Trophoblast cell (in vitro differentiated cells and primary cell): Measurements from ENCODE around the gene CTH. TPM values are rescaled to one million over a fixed set of nuclear protein-coding genes. Genes with fewer than 3 reads are reported as not detected.
"Not testable (repeated sequence)": the region's sequence is repeated elsewhere in the genome, so short reads cannot be mapped to it uniquely, and the experiment has no call there.

Experiments
- DNase-seq, 2 donors: peaks; one replicate each; pipeline ENCODE4 v3.0.0-alpha.2; 2016
- H2AFZ ChIP-seq: 2 replicates; pipeline ENCODE4 v1.6.1; 2013; ENCODE audit warnings: low read length, moderate library complexity, mild to moderate bottlenecking; ENCODE audit not compliant: insufficient read depth, poor library complexity
- H2AK5ac ChIP-seq: 2 replicates; pipeline ENCODE4 v1.6.1; 2013; ENCODE audit warnings: mild to moderate bottlenecking, low read length
- H2BK120ac ChIP-seq: 2 replicates; pipeline ENCODE4 v1.6.1; 2013; ENCODE audit warnings: low read length, mild to moderate bottlenecking, moderate library complexity; ENCODE audit not compliant: insufficient read depth, poor library complexity
- H2BK12ac ChIP-seq: 2 replicates; pipeline ENCODE4 v1.6.1; 2013; ENCODE audit warnings: mild to moderate bottlenecking, low read length, moderate library complexity
- H2BK5ac ChIP-seq: 2 replicates; pipeline ENCODE4 v1.6.1; 2013; ENCODE audit warnings: low read length, low read depth, moderate library complexity, mild to moderate bottlenecking; ENCODE audit not compliant: poor library complexity
- H3K14ac ChIP-seq: 2 replicates; pipeline ENCODE4 v1.6.1; 2013; ENCODE audit warnings: mild to moderate bottlenecking, low read length
- H3K18ac ChIP-seq: 2 replicates; pipeline ENCODE4 v1.6.1; 2013; ENCODE audit warnings: mild to moderate bottlenecking, low read length
- H3K23ac ChIP-seq: 2 replicates; pipeline ENCODE4 v1.6.1; 2013; ENCODE audit warnings: low read length
- H3K27ac ChIP-seq: 2 replicates; pipeline ENCODE4 v1.5.1; 2013; ENCODE audit warnings: low read depth, mild to moderate bottlenecking, inconsistent platforms, low read length, moderate library complexity
- H3K27me3 ChIP-seq: 2 replicates; pipeline ENCODE4 v1.6.1; 2013; ENCODE audit warnings: inconsistent platforms, mild to moderate bottlenecking, low read length, moderate library complexity; ENCODE audit not compliant: insufficient read depth
- H3K36me3 ChIP-seq, 2 experiments: 1 replicate in 1 of 2; 2 replicates in 1 of 2; pipeline ENCODE4 v1.6.1; 2013; ENCODE audit warnings: low read length in 2 of 2, mild to moderate bottlenecking in 2 of 2, moderate library complexity in 1 of 2; ENCODE audit not compliant: insufficient read depth in 2 of 2, control insufficient read depth in 1 of 2
- H3K4ac ChIP-seq: 2 replicates; pipeline ENCODE4 v1.6.1; 2013; ENCODE audit warnings: low read depth, mild to moderate bottlenecking, low read length, moderate library complexity
- H3K4me1 ChIP-seq, 2 experiments: 1 replicate in 1 of 2; 2 replicates in 1 of 2; pipeline ENCODE4 v1.6.1; 2013; ENCODE audit warnings: low read length in 2 of 2, mild to moderate bottlenecking in 2 of 2, moderate library complexity in 1 of 2; ENCODE audit not compliant: insufficient read depth in 2 of 2, control insufficient read depth in 1 of 2
- H3K4me2 ChIP-seq: 2 replicates; pipeline ENCODE4 v1.6.1; 2013; ENCODE audit warnings: inconsistent platforms, mild to moderate bottlenecking, low read length, moderate library complexity
- H3K4me3 ChIP-seq: 2 replicates; pipeline ENCODE4 v1.5.1; 2013; ENCODE audit warnings: mild to moderate bottlenecking, low read depth, low read length, inconsistent platforms
- H3K79me1 ChIP-seq: one replicate; pipeline ENCODE4 v1.6.1; 2013; ENCODE audit warnings: low read length
- H3K79me2 ChIP-seq: 2 replicates; pipeline ENCODE4 v1.6.1; 2013; ENCODE audit warnings: low read length, mild to moderate bottlenecking; ENCODE audit not compliant: control insufficient read depth, insufficient read depth, poor library complexity
- H3K9ac ChIP-seq: 2 replicates; pipeline ENCODE4 v1.6.1; 2013; ENCODE audit warnings: mild to moderate bottlenecking, low read length
- H3K9me3 ChIP-seq: 2 replicates; pipeline ENCODE4 v1.6.1; 2013; ENCODE audit warnings: low read depth, mild to moderate bottlenecking, control low read depth, inconsistent platforms, low read length; ENCODE audit not compliant: insufficient read depth
- H4K12ac ChIP-seq: 2 replicates; pipeline ENCODE4 v1.6.1; 2013; ENCODE audit warnings: low read depth, mild to moderate bottlenecking, low read length, moderate library complexity
- H4K8ac ChIP-seq: 2 replicates; pipeline ENCODE4 v1.6.1; 2013; ENCODE audit warnings: low read depth, mild to moderate bottlenecking, low read length, moderate library complexity
- H4K91ac ChIP-seq: one replicate; pipeline ENCODE4 v1.6.1; 2013; ENCODE audit warnings: low read depth, mild to moderate bottlenecking, low read length, moderate library complexity
- WGBS: extraction: QIAGEN DNeasy Blood & Tissue Kit; methylation state at CpG from one replicate; pipeline ENCODE4 v1.1.7; 2013; ENCODE audit warnings: missing lambda C conversion rate; ENCODE audit not compliant: insufficient read length, insufficient coverage; ENCODE audit errors: extremely low coverage; 5-methylcytosine and 5-hydroxymethylcytosine counted together
- polyA plus RNA-seq: library from polyadenylated mRNA; stranded (reverse); fragments of 200-250 nt; gene quantifications from 2 replicates; pipeline ENCODE4 v1.2.3, GENCODE V29; 2013

CTH gene
- 10.7 TPM in 2 replicates for polyA plus RNA-seq

- H3K4me3 ChIP-seq = peak within 1 kb of the TSS; percentile 81
- H2BK12ac ChIP-seq = no peak within 1 kb of the TSS
- H2AK5ac ChIP-seq = no peak within 1 kb of the TSS
- no peaks in the 10 kb centered on the region for H3K27me3 ChIP-seq
- no peaks in the 10 kb centered on the region for H3K4me1 ChIP-seq
- H3K79me2 ChIP-seq = peaks cover 3% of the 10 kb centered on the region
- peak within 1 kb of the TSS; percentile 31 for H3K27ac ChIP-seq
- H3K4me2 ChIP-seq = peak within 1 kb of the TSS; percentile 94
- DNase-seq = peak; percentile 98 to 99
- H3K4ac ChIP-seq = no peak within 1 kb of the TSS
- peak within 1 kb of the TSS; percentile 1 for H2BK5ac ChIP-seq
- no peaks in the 10 kb centered on the region for H3K9me3 ChIP-seq
- peak within 1 kb of the TSS; percentile 99 for H2AFZ ChIP-seq
- H3K9ac ChIP-seq = peak within 1 kb of the TSS; percentile 65
- peak within 1 kb of the TSS; percentile 89 for H3K18ac ChIP-seq
- peak within 1 kb of the TSS; percentile 81 for H3K14ac ChIP-seq
- H3K36me3 ChIP-seq = no peaks in the 10 kb centered on the region
- H2BK120ac ChIP-seq = peak within 1 kb of the TSS; percentile 78
- no CpG with 5 or more reads among the region's 48 CpGs for WGBS
- peak within 1 kb of the TSS; percentile 86 for H4K8ac ChIP-seq
- peaks cover 7% of the 10 kb centered on the region for H3K79me1 ChIP-seq
- H4K91ac ChIP-seq = peak within 1 kb of the TSS; percentile 49
- H3K23ac ChIP-seq = no peak within 1 kb of the TSS
- peak within 1 kb of the TSS; percentile 51 for H4K12ac ChIP-seq
These were observed at the start of gene CTH for GRCh38 chr1:70410604-70411359. Gene CTH (plus strand): TSS chr1:70411268. CDS start chr1:70411416, 148 bp downstream.

GRCh38 chr1:70361727-70362398 lies 49.2 kb upstream of the CTH start:
- Histone ChIP-seq H3K14ac (no peak overlapping the region), H3K4me1 (peaks cover 0 to 2% of the 10 kb centered on the region in 2 experiments), H2AFZ (no peak overlapping the region), H3K9ac (no peak overlapping the region), H3K79me1 (no peaks in the 10 kb centered on the region), H4K91ac (no peak overlapping the region), H3K79me2 (no peaks in the 10 kb centered on the region), H4K12ac (no peak overlapping the region), H2BK5ac (no peak overlapping the region), H3K18ac (no peak overlapping the region), H4K8ac (no peak overlapping the region), H2BK12ac (no peak overlapping the region), H3K4me3 (no peak overlapping the region), H3K4ac (no peak overlapping the region), H2AK5ac (no peak overlapping the region), H3K27me3 (no peaks in the 10 kb centered on the region), H3K27ac (no peak overlapping the region), H3K9me3 (no peaks in the 10 kb centered on the region), H3K23ac (no peak overlapping the region), H2BK120ac (no peak overlapping the region), H3K4me2 (no peak overlapping the region), H3K36me3 (no peaks in the 10 kb centered on the region)
- WGBS = no CpG with 5 or more reads among the region's 3 CpGs
- peak; percentile 57 to 85 for DNase-seq

GRCh38 chr1:70364439-70364838 lies 46.6 kb upstream of the CTH start:
- Histone ChIP-seq H4K91ac (no peak overlapping the region), H2BK5ac (no peak overlapping the region), H3K79me2 (no peaks in the 10 kb centered on the region), H2BK120ac (no peak overlapping the region), H3K4me1 (peaks cover 0 to 2% of the 10 kb centered on the region in 2 experiments), H2AK5ac (no peak overlapping the region), H2AFZ (no peak overlapping the region), H3K4me3 (no peak overlapping the region), H4K12ac (no peak overlapping the region), H2BK12ac (no peak overlapping the region), H3K36me3 (peaks cover 0 to 4% of the 10 kb centered on the region in 2 experiments), H3K23ac (no peak overlapping the region), H3K4me2 (no peak overlapping the region), H3K9me3 (no peaks in the 10 kb centered on the region), H3K18ac (no peak overlapping the region), H3K27ac (no peak overlapping the region), H3K14ac (no peak overlapping the region), H3K4ac (no peak overlapping the region), H3K9ac (no peak overlapping the region), H3K27me3 (no peaks in the 10 kb centered on the region), H4K8ac (no peak overlapping the region), H3K79me1 (no peaks in the 10 kb centered on the region)
- WGBS = no CpG with 5 or more reads among the region's 3 CpGs
- DNase-seq = no peak

- not testable (repeated sequence) for H3K79me1 ChIP-seq, H3K4me3 ChIP-seq, H3K18ac ChIP-seq, H3K27me3 ChIP-seq, H2BK12ac ChIP-seq, H3K4me1 ChIP-seq, H2AK5ac ChIP-seq, H3K9ac ChIP-seq, H2AFZ ChIP-seq, H2BK5ac ChIP-seq, H4K12ac ChIP-seq, H3K14ac ChIP-seq, DNase-seq, H3K4ac ChIP-seq, H3K36me3 ChIP-seq, H4K91ac ChIP-seq, H3K23ac ChIP-seq, H2BK120ac ChIP-seq, H3K4me2 ChIP-seq, H3K9me3 ChIP-seq, H4K8ac ChIP-seq, H3K27ac ChIP-seq, H3K79me2 ChIP-seq
- WGBS = no CpG with 5 or more reads among the region's 4 CpGs
These were observed 44.6 kb upstream of the CTH start for GRCh38 chr1:70366425-70366952.
